HG02642 (cell line): ENCODE measurements around the gene MAPK6.
A peak's percentile ranks its signal among the peaks of the same experiment; 100 is the strongest.

Experiments used
- ATAC-seq: cut with Tn5 transposase; IDR thresholded peaks from one replicate; pipeline ENCODE4 v1.9.1; 2021; ENCODE audit warnings: mild to moderate bottlenecking; ENCODE audit not compliant: unreplicated experiment, poor library complexity

MAPK6 gene

GRCh38 chr15:52008698-52009434 is 10.2 kb upstream of the MAPK6 start:
- no peak for ATAC-seq

DNA sequence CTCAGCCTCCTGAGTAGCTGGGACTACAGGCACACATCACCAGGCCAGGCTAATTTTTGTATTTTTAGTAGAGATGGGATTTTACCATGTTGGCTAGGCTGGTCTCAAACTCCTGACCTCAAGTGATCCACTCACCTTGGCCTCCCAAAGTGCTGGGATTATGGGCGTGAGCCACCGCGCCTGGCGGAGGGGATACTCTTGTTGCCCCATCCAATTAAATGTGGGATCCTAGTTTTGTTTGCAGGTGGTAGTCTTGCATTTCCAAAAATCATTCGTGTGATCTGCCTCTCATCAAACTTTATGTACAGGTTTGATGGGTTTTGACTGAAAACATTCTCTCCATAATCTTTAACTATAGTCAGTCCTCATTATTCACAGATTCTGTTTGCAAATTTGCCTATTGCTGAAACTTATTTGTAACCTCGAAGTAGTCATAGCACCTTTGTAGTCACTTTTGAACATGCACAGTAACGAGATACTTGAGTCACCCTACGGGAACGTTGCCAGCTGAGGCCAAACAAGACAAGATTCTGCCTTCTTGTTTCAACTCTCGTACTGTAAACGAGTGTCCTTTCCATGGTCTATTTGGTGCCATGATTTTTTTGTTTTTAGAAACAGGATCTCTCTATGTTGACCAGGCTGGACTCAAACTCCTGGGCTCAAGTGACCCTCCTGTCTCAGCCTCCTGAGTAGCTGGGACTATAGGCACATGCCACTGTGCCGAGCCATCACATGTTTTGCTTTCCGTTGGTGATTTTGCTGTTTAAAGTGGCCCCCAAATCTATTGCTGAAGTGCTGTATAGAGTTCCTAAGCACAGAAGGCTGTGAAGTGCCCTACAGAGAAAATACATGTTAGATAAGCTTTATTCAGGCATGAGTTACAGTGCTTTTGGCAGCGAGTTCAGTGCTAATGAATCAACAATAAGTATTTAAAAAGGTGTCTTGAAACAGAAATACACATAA is 8.1 kb upstream of the MAPK6 start:
- ATAC-seq, result no peak

GRCh38 chr15:52011711-52012144 is 7.3 kb upstream of the MAPK6 start:
- ATAC-seq, result no peak

- no peak for ATAC-seq
Measured at GRCh38 chr15:52012210-52012609, 6.8 kb upstream of the MAPK6 start.

GRCh38 chr15:52013151-52013791 is 5.7 kb upstream of the MAPK6 start:
- ATAC-seq, result no peak

DNA sequence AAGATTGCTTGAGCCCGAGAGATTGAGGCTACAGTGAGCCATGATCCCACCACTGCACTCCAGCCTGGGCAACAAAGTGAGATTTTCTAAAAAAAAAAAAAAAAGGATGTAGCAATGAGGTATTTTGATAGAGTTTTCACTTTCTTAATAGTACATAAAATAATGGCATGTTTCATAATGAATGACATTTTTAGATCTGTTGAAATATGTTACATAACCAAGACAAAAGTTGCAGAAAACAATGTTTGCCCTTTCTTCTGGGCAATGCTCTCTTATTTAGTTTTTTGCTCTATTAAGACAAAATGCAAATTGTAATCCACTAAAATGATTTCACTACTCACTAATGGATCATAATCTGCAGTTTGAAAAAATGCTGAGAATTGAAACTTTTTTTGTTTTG is 4.4 kb upstream of the MAPK6 start:
- ATAC-seq, result no peak

- ATAC-seq, result no peak
Measured at GRCh38 chr15:52016316-52016715, 2.7 kb upstream of the MAPK6 start.

- no peak for ATAC-seq
Measured at GRCh38 chr15:52018244-52018643, 775 bp upstream of the MAPK6 start.

- ATAC-seq, result peak; percentile 61
Measured at GRCh38 chr15:52019394-52020220, 588 bp downstream of the MAPK6 start.

GRCh38 chr15:52020221-52021085 is 1.4 kb downstream of the MAPK6 start:
- ATAC-seq, result no peak

DNA sequence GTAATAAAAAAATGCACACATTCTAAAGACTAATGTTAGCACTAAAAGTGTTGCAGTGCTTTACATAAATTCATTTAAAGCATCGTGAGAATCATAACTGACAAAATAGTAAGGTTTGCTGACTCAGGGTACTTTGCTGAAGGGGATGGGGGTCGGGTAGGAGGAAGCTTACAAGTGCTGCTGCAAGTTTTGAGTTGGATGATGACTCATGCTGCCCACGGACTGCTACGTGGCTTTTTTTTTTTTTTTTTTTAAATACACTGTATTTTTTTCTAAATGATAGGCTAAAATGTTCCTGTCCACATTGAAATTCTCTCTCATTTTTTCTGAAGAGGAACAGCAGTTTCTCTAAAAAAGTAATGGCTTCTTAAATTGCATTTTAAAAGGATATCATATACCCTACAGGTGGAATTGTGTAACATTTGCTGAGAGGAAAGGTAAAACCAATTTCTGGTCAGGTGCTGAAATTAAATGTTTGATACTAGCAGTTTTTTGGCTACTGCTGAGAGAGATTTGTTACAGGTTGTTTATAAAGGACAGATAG is 2.2 kb downstream of the MAPK6 start:
- ATAC-seq, result no peak

- ATAC-seq, result no peak
Measured at GRCh38 chr15:52021892-52022540, 3.0 kb downstream of the MAPK6 start.

GRCh38 chr15:52023169-52023922 is 4.3 kb downstream of the MAPK6 start:
- ATAC-seq, result no peak

GRCh38 chr15:52028431-52029093 is 9.5 kb downstream of the MAPK6 start:
- ATAC-seq, result peak; percentile 57

GRCh38 chr15:52030010-52030409 is 11.0 kb downstream of the MAPK6 start:
- ATAC-seq, result no peak

GRCh38 chr15:52031556-52031955 is 12.5 kb downstream of the MAPK6 start:
- ATAC-seq, result no peak

DNA sequence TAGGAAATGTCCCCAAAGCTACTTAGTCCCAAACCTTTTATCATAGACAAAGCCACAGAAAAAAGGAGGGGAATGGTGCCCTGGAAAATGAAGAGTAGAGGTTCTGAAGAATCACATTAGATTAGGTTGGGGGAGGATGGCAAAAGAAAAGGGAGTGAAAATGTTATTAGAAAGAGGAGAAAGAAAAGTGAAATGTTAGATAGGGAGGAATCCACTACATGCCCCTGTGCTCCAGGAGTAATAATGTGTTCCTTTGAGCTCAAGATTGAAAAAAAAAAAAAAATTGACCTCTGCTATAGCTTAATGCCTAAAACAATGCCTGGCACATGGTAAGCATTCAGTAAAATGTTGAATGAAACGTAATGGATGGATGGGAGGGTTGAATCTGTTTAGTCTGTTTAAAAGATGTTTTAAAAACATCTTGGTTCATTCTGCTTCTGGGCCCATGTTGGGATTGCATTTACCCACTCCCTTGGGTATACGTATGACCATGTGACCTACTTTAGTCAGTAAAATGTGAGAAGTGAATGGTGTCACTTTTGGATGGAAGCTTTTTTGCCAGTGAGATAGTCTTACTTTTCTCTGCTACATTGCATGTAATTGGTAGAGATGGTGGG is 19.0 kb downstream of the MAPK6 start:
- no peak for ATAC-seq
